T1000 (cell line): Measurements from ENCODE around the gene KPNB1.
A peak's percentile ranks its signal among the peaks of the same experiment; 100 is the strongest.

Source experiments
- DNase-seq: peaks from one replicate; lab custom pipeline; 2025; ENCODE audit warnings: mixed read lengths; lab: John Stamatoyannopoulos, UW

Gene KPNB1

DNA sequence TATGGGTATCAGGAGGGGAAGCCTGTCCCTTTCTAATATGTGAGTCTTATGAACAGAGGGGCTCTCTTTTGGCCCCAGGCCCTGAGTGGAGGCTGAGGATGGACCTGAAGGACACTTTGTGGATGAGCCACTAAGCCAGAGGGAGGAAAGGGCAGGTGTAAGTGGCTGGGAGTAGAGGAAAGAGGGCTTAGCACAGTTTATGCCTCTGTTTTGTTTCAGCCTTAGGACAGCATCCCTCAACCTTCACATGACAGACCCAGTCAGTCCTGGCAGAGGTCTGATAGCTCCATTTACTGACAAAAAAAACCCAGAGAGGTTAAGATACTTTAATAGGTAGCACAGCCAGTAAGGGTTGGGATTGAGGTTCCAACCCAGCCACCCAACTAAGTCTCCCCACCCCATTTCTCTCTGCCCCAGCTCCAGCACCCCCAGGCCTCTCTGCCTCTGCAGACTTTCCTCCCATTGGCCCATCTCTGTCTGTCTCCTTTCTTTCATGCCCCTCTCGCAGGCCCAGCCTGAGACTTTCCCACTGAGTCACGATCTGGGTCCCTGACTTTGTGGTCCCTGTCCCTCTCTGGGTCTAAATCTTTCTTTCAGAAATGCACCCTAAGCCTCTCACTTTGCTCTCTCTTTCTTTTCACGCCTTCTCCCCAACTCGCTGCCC lies 78.6 kb downstream of the KPNB1 start:
- DNase-seq, result no peak

DNA sequence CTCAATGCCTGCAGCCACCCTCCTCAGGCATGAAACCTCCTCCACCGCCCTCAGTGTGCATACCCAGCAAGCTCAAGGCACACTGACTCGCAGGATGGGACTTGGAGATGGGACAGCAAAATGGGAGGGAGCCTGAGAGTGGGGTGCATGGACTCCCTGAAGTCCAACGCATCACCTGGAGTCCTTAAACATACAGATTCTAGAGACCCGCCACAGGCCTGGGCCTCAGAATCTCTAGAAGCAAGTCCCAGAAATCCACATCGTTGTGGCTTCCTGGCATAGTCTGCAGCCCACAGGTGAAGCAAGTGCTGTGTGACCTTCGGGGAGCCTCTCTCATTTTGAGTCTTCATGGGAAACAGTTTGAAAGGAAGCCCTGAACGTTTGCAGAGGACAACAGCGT lies 79.8 kb downstream of the KPNB1 start:
- DNase-seq, result no peak

DNA sequence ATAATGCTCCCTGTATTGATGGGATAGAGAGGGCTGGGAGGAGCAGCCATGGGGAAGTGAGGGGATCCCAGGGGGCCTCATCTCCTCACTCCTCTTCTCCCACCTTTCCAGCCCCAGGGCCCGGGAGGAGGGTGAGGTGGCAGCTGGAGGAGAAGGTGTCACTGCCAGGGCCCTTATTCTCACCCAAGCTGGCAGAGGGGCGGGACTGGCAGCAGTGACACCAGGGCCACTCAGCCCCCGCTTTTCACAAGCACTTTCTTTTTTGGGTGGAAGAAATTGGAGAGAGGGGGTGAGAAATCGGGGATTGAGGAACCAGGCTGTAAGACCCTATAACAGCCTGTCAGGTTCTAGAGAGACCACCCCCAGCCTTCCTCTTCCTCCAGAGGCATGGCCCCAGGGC lies 81.0 kb downstream of the KPNB1 start:
- DNase-seq, result no peak

DNA sequence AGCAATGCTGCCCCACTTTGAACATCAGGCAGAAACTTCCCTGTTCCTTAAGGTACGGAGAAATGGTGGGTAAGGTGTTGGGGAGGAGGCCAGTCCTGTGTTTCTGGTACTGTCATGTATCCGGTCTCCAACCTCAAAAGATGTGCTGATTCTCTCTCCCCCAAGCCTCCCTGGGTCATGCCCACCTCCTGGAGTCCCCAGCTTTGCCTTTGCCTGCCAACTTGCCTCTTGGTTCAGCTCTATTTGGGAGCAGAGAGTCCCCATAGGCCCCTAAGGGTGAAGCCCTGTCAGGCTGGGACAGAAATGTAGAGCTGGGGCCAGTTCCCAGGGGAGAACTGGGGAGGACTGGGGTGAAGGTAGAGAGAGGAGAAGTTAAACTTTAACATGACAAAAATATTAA lies 81.7 kb downstream of the KPNB1 start:
- DNase-seq, result no peak

DNA sequence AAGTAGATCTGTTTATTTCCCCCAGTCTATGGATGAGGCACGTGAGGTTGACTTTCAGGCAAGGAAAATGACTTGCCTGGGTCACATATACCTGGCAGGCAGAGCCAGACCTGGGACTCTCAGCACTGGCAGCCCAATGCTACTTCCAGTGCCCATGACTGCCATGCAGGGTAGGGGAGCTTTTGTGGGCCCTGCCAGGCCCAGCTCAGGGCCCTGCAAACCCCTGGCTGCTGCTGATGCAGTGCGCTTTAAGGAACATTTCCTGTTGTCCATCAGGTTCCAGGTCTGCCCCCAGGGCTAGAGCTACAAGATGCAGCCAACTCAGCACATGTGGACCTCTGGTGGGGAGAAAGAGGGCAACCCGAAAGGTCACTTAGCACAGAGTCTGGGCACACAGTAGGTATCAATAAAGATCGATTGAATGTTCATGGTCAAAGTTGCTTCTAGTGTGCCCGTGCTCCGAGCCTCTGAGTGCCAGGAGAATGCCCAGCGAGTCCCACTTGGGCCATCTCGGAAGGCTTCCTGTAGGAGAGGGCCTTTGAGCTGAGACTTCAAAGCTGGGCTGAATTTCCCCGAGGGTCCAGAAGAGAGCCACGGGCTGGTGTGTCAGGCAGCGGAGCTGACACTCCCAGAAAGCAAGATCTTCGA lies 82.8 kb downstream of the KPNB1 start:
- DNase-seq, result no peak

DNA sequence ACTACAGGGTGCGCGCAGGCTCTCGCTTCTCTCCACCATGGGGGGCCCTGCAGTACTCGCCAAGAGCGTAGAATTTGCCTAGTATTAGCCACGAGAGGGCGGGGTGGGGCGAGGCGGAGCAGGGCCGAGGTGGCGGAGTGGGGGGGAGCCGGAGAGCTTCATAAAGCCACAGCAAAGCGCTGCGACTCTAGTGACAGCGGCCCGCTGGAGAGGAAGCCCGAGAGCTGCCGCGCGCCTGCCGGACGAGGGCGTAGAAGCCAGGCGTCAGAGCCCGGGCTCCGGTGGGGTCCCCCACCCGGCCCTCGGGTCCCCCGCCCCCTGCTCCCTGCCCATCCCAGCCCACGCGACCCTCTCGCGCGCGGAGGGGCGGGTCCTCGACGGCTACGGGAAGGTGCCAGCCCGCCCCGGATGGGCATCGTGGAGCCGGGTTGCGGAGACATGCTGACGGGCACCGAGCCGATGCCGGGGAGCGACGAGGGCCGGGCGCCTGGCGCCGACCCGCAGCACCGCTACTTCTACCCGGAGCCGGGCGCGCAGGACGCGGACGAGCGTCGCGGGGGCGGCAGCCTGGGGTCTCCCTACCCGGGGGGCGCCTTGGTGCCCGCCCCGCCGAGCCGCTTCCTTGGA lies 83.4 kb downstream of the KPNB1 start, which contains the start of gene TBX21:
TBX21 (plus strand) TSS at position 190 of the 627 bp plus-strand sequence; CDS start at position 409, 219 bp downstream.
- DNase-seq, result peak; percentile 8

DNA sequence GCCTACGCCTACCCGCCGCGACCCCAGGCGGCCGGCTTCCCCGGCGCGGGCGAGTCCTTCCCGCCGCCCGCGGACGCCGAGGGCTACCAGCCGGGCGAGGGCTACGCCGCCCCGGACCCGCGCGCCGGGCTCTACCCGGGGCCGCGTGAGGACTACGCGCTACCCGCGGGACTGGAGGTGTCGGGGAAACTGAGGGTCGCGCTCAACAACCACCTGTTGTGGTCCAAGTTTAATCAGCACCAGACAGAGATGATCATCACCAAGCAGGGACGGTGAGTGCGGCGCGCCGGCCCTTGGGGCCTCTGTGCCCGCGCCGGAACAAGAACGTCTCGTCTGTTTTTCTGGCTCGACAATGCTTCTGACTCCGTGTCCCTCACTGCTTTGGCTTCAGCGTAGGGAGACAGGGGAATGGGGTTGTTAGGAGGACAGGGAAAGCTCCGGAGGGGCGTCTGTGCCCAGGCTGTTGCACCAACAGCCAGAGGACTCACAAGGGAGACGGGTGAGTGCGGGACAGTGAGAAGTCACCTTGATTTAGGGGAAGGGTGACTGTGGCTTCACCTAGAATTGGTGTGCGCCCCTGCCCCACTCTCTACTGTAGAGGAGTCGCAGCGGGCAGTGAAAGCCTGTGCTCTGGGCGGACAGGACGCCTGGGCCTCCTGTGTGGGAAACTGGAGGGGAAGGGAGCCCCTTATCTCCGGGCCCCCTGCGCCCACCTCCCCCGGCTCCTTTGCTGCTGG lies 84.1 kb downstream of the KPNB1 start:
- DNase-seq, result no peak

DNA sequence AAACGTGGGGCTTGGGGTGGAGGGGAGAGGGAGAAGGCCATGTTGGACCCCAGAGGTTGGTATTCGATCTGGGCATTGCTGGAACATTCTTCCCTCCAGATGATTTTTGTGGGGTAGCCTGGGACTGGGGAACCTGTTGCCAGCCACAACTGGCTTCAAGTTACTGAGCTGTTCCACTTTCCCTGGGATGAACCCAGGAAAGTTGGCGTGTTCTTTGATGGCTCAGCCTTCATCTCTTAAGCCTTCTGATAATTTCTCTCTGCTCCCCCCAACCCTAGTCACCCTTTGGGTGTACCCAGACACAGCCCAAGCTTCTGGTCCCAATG lies 85.4 kb downstream of the KPNB1 start:
- DNase-seq, result no peak
